Right hindlimb (tissue), 1 donor: Measurements from ENCODE around the gene SSX2IP.
"Not testable (repeated sequence)": the region's sequence is repeated elsewhere in the genome, so short reads cannot be mapped to it uniquely, and the experiment has no call there.

Experiments used
- DNase-seq: peaks from one replicate; pipeline ENCODE4 v3.0.0-alpha.2; 2018

Gene SSX2IP

GRCh38 chr1:84675106-84675505 lies 15.2 kb downstream of the SSX2IP start:
- DNase-seq: no peak

DNA sequence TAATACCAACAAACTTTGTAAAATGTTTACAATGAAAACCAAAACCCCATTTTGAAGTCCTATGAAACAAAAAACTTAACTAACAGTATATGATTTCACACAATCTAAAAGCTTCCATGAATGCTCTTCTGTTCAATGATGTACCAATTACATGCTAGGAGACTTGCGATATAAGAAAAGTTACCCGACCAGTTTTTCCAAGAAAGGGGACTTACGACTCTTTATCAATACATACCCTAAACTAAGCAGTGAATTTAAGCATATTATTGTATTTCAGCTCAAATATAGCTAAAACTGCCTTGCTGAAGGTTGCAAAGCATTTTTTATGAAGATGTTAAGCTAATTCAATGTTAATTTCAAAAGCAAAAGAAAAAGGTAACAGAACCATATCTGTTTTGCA lies 15.6 kb downstream of the SSX2IP start:
- no peak for DNase-seq

DNA sequence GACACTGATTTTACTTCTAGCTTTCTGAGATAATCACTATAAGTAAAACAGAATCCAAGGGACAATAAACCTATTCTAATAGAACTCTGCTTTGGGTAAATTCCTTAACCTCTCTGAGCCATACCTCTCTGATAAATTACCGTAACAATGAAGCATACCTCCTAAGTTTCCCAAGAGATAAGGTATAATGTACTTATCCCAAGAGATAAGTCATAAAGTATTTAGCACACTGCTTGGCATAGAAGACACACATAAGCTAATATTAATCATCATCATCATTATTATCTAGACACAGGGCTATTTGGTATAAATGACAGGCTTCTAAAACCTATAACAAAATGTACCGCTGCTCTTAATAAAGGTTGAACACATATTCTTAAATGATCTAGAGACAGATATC lies 16.2 kb downstream of the SSX2IP start:
- no peak for DNase-seq

GRCh38 chr1:84672080-84672854 lies 18.0 kb downstream of the SSX2IP start:
- DNase-seq: no peak

DNA sequence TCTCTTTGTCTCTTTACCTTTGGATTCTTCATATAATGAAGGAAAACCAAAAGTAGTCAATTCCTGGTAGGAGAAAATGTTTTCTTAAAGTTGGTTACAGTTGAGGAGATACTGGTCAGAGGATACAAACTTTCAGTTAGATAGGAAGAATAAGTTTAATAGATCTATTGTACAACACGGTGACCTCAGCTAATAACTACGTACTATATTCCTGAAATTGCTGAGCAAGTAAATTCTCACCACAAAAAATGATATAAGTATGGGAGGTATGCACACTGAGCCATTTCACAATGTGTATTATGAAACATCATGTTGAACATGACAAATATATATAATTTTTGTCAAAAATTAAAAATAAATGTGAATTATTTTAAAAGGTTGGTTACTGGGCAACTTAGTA lies 20.4 kb downstream of the SSX2IP start:
- DNase-seq: no peak

- no peak for DNase-seq
Observed at GRCh38 chr1:84668185-84668584, 22.1 kb downstream of the SSX2IP start.

- DNase-seq: no peak
Observed at GRCh38 chr1:84665703-84666317, 24.5 kb downstream of the SSX2IP start.

DNA sequence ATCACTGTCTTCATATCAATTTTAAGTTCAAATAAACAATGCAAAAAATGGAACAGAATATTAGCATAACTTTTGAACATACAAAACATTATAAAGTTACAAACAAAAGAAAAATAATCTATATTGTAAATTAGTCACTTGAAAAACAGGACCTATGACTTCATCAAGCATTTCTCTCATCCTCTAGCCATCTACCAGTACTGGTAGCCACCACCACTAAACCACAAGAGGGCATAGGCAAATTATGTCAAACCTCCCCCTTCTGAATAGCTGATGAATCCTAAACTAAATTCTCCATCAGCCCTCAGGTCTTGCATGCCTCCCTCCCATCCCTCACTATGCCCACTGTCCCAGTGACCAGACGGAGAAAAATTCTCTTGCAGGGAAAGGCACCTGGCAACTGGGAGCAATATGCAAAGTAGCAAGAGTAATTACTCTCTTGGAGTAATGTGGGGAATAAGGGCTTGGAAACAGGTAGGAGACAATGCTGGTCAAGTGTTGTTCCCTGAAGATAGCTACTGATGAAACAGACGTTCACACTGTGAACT lies 37.1 kb downstream of the SSX2IP start:
- DNase-seq: no peak

GRCh38 chr1:84644472-84644871 lies 45.8 kb downstream of the SSX2IP start:
- no peak for DNase-seq

DNA sequence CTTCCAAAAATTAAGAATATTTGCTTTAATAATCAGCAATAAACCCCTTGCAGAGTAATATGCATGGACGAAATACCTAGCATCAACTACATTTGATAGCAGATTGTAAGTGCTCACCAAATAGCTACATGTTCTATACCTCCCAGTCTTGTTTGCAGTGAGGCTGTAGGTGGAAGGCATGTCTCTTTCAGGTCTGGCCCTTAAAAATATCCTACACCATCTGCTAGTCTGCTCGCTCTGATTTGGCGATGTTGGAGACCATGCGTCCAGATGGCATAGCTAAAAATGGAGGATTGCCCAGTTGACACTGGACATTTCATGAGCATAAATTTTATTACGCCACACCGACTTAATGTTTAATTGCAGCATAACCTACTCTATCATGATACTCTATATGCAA lies 47.1 kb downstream of the SSX2IP start:
- no peak for DNase-seq

GRCh38 chr1:84642774-84643173 lies 47.5 kb downstream of the SSX2IP start:
- no peak for DNase-seq

- not testable (repeated sequence) for DNase-seq
Observed at GRCh38 chr1:84639731-84640130, 50.5 kb downstream of the SSX2IP start.

- no peak for DNase-seq
Observed at GRCh38 chr1:84635429-84635828, 54.8 kb downstream of the SSX2IP start.

DNA sequence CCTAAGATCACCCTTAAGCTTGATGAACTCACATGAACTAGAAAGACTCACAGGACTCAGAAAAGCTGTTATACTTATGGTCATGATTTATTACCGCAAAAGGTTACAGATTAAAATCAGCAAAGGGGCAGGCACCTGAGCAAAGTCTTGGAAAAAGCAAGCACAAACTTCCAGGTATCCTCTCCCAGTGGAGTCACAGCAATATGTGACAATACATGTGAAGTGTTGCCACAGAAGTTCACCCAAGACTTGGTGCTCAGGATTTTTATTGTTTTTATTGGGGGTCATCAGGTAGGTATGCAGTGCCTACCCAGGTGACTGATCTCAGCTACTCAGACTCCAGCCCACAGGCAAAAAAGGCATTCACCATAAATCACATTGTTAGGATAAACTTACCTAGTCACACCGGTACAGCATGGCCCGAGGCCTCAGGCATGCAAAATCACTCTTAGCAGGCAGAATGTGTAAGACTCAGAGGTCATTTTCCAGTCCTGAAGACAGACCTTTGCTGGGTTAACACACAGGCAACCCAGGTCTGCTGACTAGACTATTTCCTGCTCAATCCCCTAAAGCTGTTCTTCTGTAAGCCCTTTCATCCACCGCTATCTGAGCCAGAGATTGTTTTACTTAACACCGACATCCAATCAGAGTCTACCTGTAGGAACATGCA lies 55.6 kb downstream of the SSX2IP start:
- no peak for DNase-seq

- no peak for DNase-seq
Observed at GRCh38 chr1:84632673-84633434, 57.4 kb downstream of the SSX2IP start.

GRCh38 chr1:84632137-84632536 lies 58.1 kb downstream of the SSX2IP start:
- no peak for DNase-seq

GRCh38 chr1:84624876-84625275 lies 65.4 kb downstream of the SSX2IP start:
- no peak for DNase-seq

- no peak for DNase-seq
Observed at GRCh38 chr1:84621553-84621952, 68.7 kb downstream of the SSX2IP start.

GRCh38 chr1:84620720-84621313 lies 69.4 kb downstream of the SSX2IP start:
- DNase-seq: peak; percentile 82

GRCh38 chr1:84619383-84620102 lies 70.7 kb downstream of the SSX2IP start:
- no peak for DNase-seq

DNA sequence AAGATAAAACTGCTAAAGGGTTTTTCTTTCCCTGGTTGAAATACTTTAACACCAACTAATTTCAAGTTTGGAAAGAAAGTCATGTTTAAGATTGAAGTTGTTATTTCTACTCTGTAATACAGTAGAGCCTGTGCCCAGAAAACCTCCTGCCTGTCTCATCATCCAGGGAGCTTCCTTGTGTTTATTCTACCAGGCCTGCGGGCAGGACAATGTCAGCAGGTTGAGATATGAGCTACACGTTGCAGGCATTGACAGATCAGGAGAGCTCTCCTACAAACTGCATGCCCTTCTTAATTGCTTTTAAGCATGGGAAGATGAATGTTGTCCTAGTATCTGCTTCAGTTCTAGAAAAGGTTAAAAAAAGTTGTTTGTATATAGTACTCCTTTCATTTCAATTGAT lies 72.9 kb downstream of the SSX2IP start:
- DNase-seq: no peak

GRCh38 chr1:84615790-84616189 lies 74.5 kb downstream of the SSX2IP start:
- DNase-seq: no peak
